Stimulated activated CD4-positive, alpha-beta T cell treated with anti-CD3 and anti-CD28 coated beads, Interleukin-12 subunit alpha, Interleukin-12 subunit beta, amount 100 ng/mL, for 4 hours (primary cell): Measurements from ENCODE around the gene SASH3.
A peak's percentile ranks its signal among the peaks of the same experiment; 100 is the strongest.

Experiments
- DNase-seq: peaks from one replicate; pipeline ENCODE4 v3.0.0-alpha.2; 2020

SASH3 gene

GRCh38 chrX:129785160-129785947 is 5.6 kb downstream of the SASH3 start:
- no peak for DNase-seq

- DNase-seq = no peak
Measured at GRCh38 chrX:129786210-129786651, 6.5 kb downstream of the SASH3 start.

- DNase-seq = no peak
Measured at GRCh38 chrX:129787336-129788055, 7.7 kb downstream of the SASH3 start.

GRCh38 chrX:129788527-129788926 is 8.8 kb downstream of the SASH3 start:
- DNase-seq = no peak

- no peak for DNase-seq
Measured at GRCh38 chrX:129790146-129790545, 10.4 kb downstream of the SASH3 start.

- DNase-seq = no peak
Measured at GRCh38 chrX:129790808-129791207, 11.1 kb downstream of the SASH3 start.

GRCh38 chrX:129791336-129791735 is 11.6 kb downstream of the SASH3 start:
- DNase-seq = no peak

- no peak for DNase-seq
Measured at GRCh38 chrX:129791961-129792570, 12.3 kb downstream of the SASH3 start.

- DNase-seq = no peak
Measured at GRCh38 chrX:129792586-129793291, 13.0 kb downstream of the SASH3 start.

GRCh38 chrX:129793604-129794191 is 13.9 kb downstream of the SASH3 start:
- DNase-seq = no peak

- DNase-seq = no peak
Measured at GRCh38 chrX:129795584-129795983, 15.8 kb downstream of the SASH3 start.

- DNase-seq = no peak
Measured at GRCh38 chrX:129797251-129797906, 17.6 kb downstream of the SASH3 start.

GRCh38 chrX:129798456-129798855 is 18.7 kb downstream of the SASH3 start:
- DNase-seq = no peak

GRCh38 chrX:129798888-129799287 is 19.1 kb downstream of the SASH3 start:
- DNase-seq = peak; percentile 30

- DNase-seq = no peak
Measured at GRCh38 chrX:129800186-129800585, 20.4 kb downstream of the SASH3 start.

- DNase-seq = no peak
Measured at GRCh38 chrX:129802863-129803262, 23.1 kb downstream of the SASH3 start.

- no peak for DNase-seq
Measured at GRCh38 chrX:129804806-129805205, 25.1 kb downstream of the SASH3 start.

GRCh38 chrX:129808158-129808828 is 28.5 kb downstream of the SASH3 start:
- no peak for DNase-seq

GRCh38 chrX:129808829-129809796 is 29.4 kb downstream of the SASH3 start:
- DNase-seq = no peak

- no peak for DNase-seq
Measured at GRCh38 chrX:129813662-129814368, 34.1 kb downstream of the SASH3 start.
